Measurements from ENCODE around the gene GJD2.

GJD2 gene

GRCh38 chr15:34786206-34786605 lies 31.4 kb upstream of the GJD2 start:
- Histone ChIP-seq H3K36me3 (ENCODE audit: control insufficient read depth in 4 of 4, insufficient read depth in 4 of 4, low read length in 3 of 4) (no peaks in the 10 kb centered on the region), H3K27ac (ENCODE audit: insufficient read depth in 1 of 2, low read depth in 1 of 2, low read length in 2 of 2, poor library complexity in 1 of 2, severe bottlenecking in 2 of 2) (no peak overlapping the region), H3K27me3 (replicated peaks in 2 of 5; ENCODE audit: control insufficient read depth in 4 of 5, insufficient read depth in 5 of 5, low read length in 4 of 5) (peaks cover 0 to 11% (median 7%) of the 10 kb centered on the region in 5 experiments), H3K4me3 (ENCODE audit: control insufficient read depth in 1 of 7, extremely low read depth in 1 of 7, insufficient read depth in 4 of 7, low read depth in 2 of 7, low read length in 6 of 7) (no peak overlapping the region), H3K9me3 (ENCODE audit: control extremely low read depth in 1 of 5, control insufficient read depth in 4 of 5, insufficient read depth in 2 of 5, low read depth in 1 of 5, low read length in 4 of 5) (peaks cover 0 to under 1% (median 0%) of the 10 kb centered on the region in 5 experiments), H3K4me1 (ENCODE audit: control extremely low read depth in 1 of 4, control insufficient read depth in 4 of 4, insufficient read depth in 4 of 4, low read length in 3 of 4) (no peaks in the 10 kb centered on the region)
- ChIA-PET POLR2A (no interaction called here), CTCF (no interaction called here)
- 100% methylated on average over 2 of the region's 2 CpGs for WGBS (ENCODE audit: insufficient coverage)
- no peak for DNase-seq

DNA sequence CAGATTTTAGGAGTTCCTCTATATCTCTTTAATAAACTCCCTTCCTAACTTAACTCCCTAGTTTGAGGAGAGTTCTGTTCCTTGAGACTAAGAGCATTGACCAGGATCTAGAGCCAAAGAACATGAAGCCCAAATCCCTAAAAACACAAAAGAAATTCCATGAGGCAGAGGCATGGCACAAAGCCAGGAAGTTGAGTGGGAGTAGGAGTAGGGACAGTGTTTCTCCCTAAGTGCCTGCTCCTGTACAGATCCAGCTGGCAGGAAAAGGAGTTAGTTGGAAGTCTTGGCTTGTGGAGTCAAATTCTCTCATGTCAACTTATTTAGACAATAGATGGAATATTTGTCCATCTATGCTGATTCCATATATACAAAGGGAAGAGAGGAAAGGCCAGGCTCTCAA lies 29.2 kb upstream of the GJD2 start:
- DNase-seq: no peak
- CTCF ChIA-PET: interaction anchor here (1.0 kb wide), 1 partner anchor 37 kb away, joined by 4 read pairs; no protein-coding TSS in a partner anchor

DNA sequence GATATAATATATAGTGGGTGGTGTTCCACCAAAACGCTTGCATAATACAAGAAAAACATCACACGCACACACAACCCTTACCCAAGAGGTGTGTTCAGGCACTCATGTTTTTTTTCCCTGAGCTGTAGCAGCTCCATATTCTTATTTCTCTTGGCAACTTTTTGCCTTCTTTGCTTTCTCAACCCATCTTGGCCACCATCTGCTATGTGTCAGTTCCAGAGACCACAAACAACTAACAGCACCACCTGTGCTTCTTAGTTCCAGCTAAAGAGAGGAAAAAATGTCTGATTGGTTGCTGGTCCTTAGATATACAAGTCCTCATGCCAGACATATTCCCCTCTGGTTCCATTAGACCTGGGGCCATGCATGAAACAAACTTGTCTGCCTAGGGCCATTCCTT lies 28.6 kb upstream of the GJD2 start:
- 100% methylated on average over 1 of the region's 2 CpGs for WGBS (ENCODE audit: insufficient coverage)
- Histone ChIP-seq H3K4me1 (ENCODE audit: control extremely low read depth in 1 of 4, control insufficient read depth in 4 of 4, insufficient read depth in 4 of 4, low read length in 3 of 4) (no peaks in the 10 kb centered on the region), H3K27ac (ENCODE audit: insufficient read depth in 1 of 2, low read depth in 1 of 2, low read length in 2 of 2, poor library complexity in 1 of 2, severe bottlenecking in 2 of 2) (no peak overlapping the region), H3K4me3 (ENCODE audit: control insufficient read depth in 1 of 7, extremely low read depth in 1 of 7, insufficient read depth in 4 of 7, low read depth in 2 of 7, low read length in 6 of 7) (no peak overlapping the region), H3K9me3 (ENCODE audit: control extremely low read depth in 1 of 5, control insufficient read depth in 4 of 5, insufficient read depth in 2 of 5, low read depth in 1 of 5, low read length in 4 of 5) (peaks cover 0 to 9% (median 0%) of the 10 kb centered on the region in 5 experiments), H3K27me3 (replicated peaks in 2 of 5; ENCODE audit: control insufficient read depth in 4 of 5, insufficient read depth in 5 of 5, low read length in 4 of 5) (peaks cover 0 to 3% (median 2%) of the 10 kb centered on the region in 5 experiments), H3K36me3 (ENCODE audit: control insufficient read depth in 4 of 4, insufficient read depth in 4 of 4, low read length in 3 of 4) (no peaks in the 10 kb centered on the region)
- ChIA-PET CTCF (no interaction called here), POLR2A (no interaction called here)
- DNase-seq: no peak

More for the DNA sequence above, 29.2 kb upstream of the GJD2 start:
- H3K4me1 ChIP-seq (ENCODE audit: control extremely low read depth in 1 of 4, control insufficient read depth in 4 of 4, insufficient read depth in 4 of 4, low read length in 3 of 4): no peaks in the 10 kb centered on the region
- H3K27me3 ChIP-seq (replicated peaks in 2 of 5; ENCODE audit: control insufficient read depth in 4 of 5, insufficient read depth in 5 of 5, low read length in 4 of 5): peaks cover 0 to 3% (median 2%) of the 10 kb centered on the region in 5 experiments
- no peaks in the 10 kb centered on the region for H3K36me3 ChIP-seq (ENCODE audit: control insufficient read depth in 4 of 4, insufficient read depth in 4 of 4, low read length in 3 of 4)
- POLR2A ChIA-PET: no interaction called here
- no peak overlapping the region for H3K27ac ChIP-seq (ENCODE audit: insufficient read depth in 1 of 2, low read depth in 1 of 2, low read length in 2 of 2, poor library complexity in 1 of 2, severe bottlenecking in 2 of 2)
- peaks cover 0 to 9% (median 0%) of the 10 kb centered on the region in 5 experiments for H3K9me3 ChIP-seq (ENCODE audit: control extremely low read depth in 1 of 5, control insufficient read depth in 4 of 5, insufficient read depth in 2 of 5, low read depth in 1 of 5, low read length in 4 of 5)
- H3K4me3 ChIP-seq (ENCODE audit: control insufficient read depth in 1 of 7, extremely low read depth in 1 of 7, insufficient read depth in 4 of 7, low read depth in 2 of 7, low read length in 6 of 7): no peak overlapping the region

DNA sequence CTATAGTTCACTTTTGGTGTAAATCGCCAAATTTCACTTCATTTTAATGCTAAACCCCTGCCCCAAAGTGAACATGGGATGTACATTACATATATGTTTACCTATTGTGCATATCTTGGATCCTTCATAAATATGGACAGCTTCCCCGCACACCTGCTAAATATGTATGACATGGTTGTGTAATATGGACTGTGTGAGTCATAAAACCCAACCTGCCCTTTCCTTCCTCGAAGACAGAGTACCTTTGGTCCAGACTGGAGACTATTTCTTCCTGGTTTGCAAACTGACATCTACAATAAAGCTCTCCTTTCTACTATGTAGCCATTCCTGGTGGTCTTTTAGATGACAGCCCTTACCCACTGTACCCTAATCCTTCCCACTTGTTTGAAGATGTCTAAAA lies 28.1 kb upstream of the GJD2 start:
- DNase-seq: no peak
- no peak overlapping the region for H3K4me3 ChIP-seq (ENCODE audit: control insufficient read depth in 1 of 7, extremely low read depth in 1 of 7, insufficient read depth in 4 of 7, low read depth in 2 of 7, low read length in 6 of 7)
- ChIA-PET POLR2A (no interaction called here), CTCF (no interaction called here)
- no peaks in the 10 kb centered on the region for H3K36me3 ChIP-seq (ENCODE audit: control insufficient read depth in 4 of 4, insufficient read depth in 4 of 4, low read length in 3 of 4)
- no CpG with 5 or more reads among the region's 3 CpGs for WGBS (ENCODE audit: insufficient coverage)
- H3K4me1 ChIP-seq (ENCODE audit: control extremely low read depth in 1 of 4, control insufficient read depth in 4 of 4, insufficient read depth in 4 of 4, low read length in 3 of 4): no peaks in the 10 kb centered on the region
- peaks cover 0 to 3% (median 2%) of the 10 kb centered on the region in 5 experiments for H3K27me3 ChIP-seq (replicated peaks in 2 of 5; ENCODE audit: control insufficient read depth in 4 of 5, insufficient read depth in 5 of 5, low read length in 4 of 5)
- no peak overlapping the region for H3K27ac ChIP-seq (ENCODE audit: insufficient read depth in 1 of 2, low read depth in 1 of 2, low read length in 2 of 2, poor library complexity in 1 of 2, severe bottlenecking in 2 of 2)
- peaks cover 0 to 9% (median 0%) of the 10 kb centered on the region in 5 experiments for H3K9me3 ChIP-seq (ENCODE audit: control extremely low read depth in 1 of 5, control insufficient read depth in 4 of 5, insufficient read depth in 2 of 5, low read depth in 1 of 5, low read length in 4 of 5)

GRCh38 chr15:34780725-34781124 lies 25.9 kb upstream of the GJD2 start:
- H3K36me3 ChIP-seq (ENCODE audit: control insufficient read depth in 4 of 4, insufficient read depth in 4 of 4, low read length in 3 of 4): no peaks in the 10 kb centered on the region
- H3K4me3 ChIP-seq (ENCODE audit: control insufficient read depth in 1 of 7, extremely low read depth in 1 of 7, insufficient read depth in 4 of 7, low read depth in 2 of 7, low read length in 6 of 7): no peak overlapping the region
- WGBS (ENCODE audit: insufficient coverage): no CpG with 5 or more reads among the region's 2 CpGs
- ChIA-PET POLR2A (no interaction called here), CTCF (no interaction called here)
- H3K9me3 ChIP-seq (ENCODE audit: control extremely low read depth in 1 of 5, control insufficient read depth in 4 of 5, insufficient read depth in 2 of 5, low read depth in 1 of 5, low read length in 4 of 5): peaks cover 0 to 9% (median 0%) of the 10 kb centered on the region in 5 experiments
- H3K27ac ChIP-seq (ENCODE audit: insufficient read depth in 1 of 2, low read depth in 1 of 2, low read length in 2 of 2, poor library complexity in 1 of 2, severe bottlenecking in 2 of 2): no peak overlapping the region
- no peak for DNase-seq
- no peaks in the 10 kb centered on the region for H3K4me1 ChIP-seq (ENCODE audit: control extremely low read depth in 1 of 4, control insufficient read depth in 4 of 4, insufficient read depth in 4 of 4, low read length in 3 of 4)
- peaks cover 0 to 5% (median 2%) of the 10 kb centered on the region in 5 experiments for H3K27me3 ChIP-seq (replicated peaks in 2 of 5; ENCODE audit: control insufficient read depth in 4 of 5, insufficient read depth in 5 of 5, low read length in 4 of 5)

DNA sequence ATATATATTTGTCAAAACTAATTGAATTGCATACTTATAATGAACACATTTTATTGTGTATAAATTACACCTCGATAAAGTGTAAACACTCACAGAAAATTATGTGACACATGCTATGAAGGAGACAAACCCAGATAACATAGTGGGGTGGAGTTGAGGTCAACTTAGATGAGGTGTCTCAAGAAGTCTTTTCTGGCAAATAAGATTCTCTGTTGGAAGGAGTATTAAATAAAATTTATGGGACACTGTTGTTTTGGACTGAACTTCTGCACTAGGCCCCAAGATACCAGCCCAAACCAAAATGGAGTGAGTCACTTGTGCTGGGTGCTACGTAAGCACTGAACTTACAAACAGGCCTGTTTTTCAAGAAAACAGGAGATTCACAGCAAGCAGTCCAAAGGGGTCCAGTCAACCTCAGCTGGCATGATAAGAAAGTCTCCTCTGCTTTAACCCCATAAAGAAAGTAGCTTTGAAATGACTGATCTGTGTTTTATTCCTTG lies 21.9 kb upstream of the GJD2 start:
- Histone ChIP-seq H3K4me1 (ENCODE audit: control extremely low read depth in 1 of 4, control insufficient read depth in 4 of 4, insufficient read depth in 4 of 4, low read length in 3 of 4) (no peaks in the 10 kb centered on the region), H3K36me3 (ENCODE audit: control insufficient read depth in 4 of 4, insufficient read depth in 4 of 4, low read length in 3 of 4) (no peaks in the 10 kb centered on the region), H3K27ac (ENCODE audit: insufficient read depth in 1 of 2, low read depth in 1 of 2, low read length in 2 of 2, poor library complexity in 1 of 2, severe bottlenecking in 2 of 2) (no peak overlapping the region), H3K9me3 (ENCODE audit: control extremely low read depth in 1 of 5, control insufficient read depth in 4 of 5, insufficient read depth in 2 of 5, low read depth in 1 of 5, low read length in 4 of 5) (peaks cover 0 to 9% (median 0%) of the 10 kb centered on the region in 5 experiments), H3K27me3 (replicated peaks in 2 of 5; ENCODE audit: control insufficient read depth in 4 of 5, insufficient read depth in 5 of 5, low read length in 4 of 5) (peaks cover 0 to 19% (median 9%) of the 10 kb centered on the region in 5 experiments), H3K4me3 (ENCODE audit: control insufficient read depth in 1 of 7, extremely low read depth in 1 of 7, insufficient read depth in 4 of 7, low read depth in 2 of 7, low read length in 6 of 7) (no peak overlapping the region)
- ChIA-PET CTCF (no interaction called here), POLR2A (no interaction called here)
- no peak for DNase-seq
- 100% methylated on average over 1 of the region's 2 CpGs for WGBS (ENCODE audit: insufficient coverage)

- Histone ChIP-seq H3K4me1 (ENCODE audit: control extremely low read depth in 1 of 4, control insufficient read depth in 4 of 4, insufficient read depth in 4 of 4, low read length in 3 of 4) (no peaks in the 10 kb centered on the region), H3K27ac (ENCODE audit: insufficient read depth in 1 of 2, low read depth in 1 of 2, low read length in 2 of 2, poor library complexity in 1 of 2, severe bottlenecking in 2 of 2) (no peak overlapping the region), H3K9me3 (ENCODE audit: control extremely low read depth in 1 of 5, control insufficient read depth in 4 of 5, insufficient read depth in 2 of 5, low read depth in 1 of 5, low read length in 4 of 5) (no peaks in the 10 kb centered on the region), H3K27me3 (replicated peaks in 2 of 5; ENCODE audit: control insufficient read depth in 4 of 5, insufficient read depth in 5 of 5, low read length in 4 of 5) (peaks cover 0 to 19% (median 9%) of the 10 kb centered on the region in 5 experiments), H3K4me3 (ENCODE audit: control insufficient read depth in 1 of 7, extremely low read depth in 1 of 7, insufficient read depth in 4 of 7, low read depth in 2 of 7, low read length in 6 of 7) (no peak overlapping the region), H3K36me3 (ENCODE audit: control insufficient read depth in 4 of 4, insufficient read depth in 4 of 4, low read length in 3 of 4) (no peaks in the 10 kb centered on the region)
- no peak for DNase-seq
- WGBS (ENCODE audit: insufficient coverage): 57% methylated on average over 1 of the region's 2 CpGs
- POLR2A ChIA-PET: no interaction called here
- CTCF ChIA-PET: no interaction called here
Measured at GRCh38 chr15:34773917-34774316, 19.1 kb upstream of the GJD2 start.
